ENCODE measurements around the gene UVRAG. TPM values are rescaled to one million over a fixed set of nuclear protein-coding genes. Genes with fewer than 3 reads are reported as not detected.
"Not testable (repeated sequence)": the region's sequence is repeated elsewhere in the genome, so short reads cannot be mapped to it uniquely, and the experiment has no call there.

Gene UVRAG
- total RNA-seq, 1 donor from 2014 or later: 18.6 TPM

- no peak for DNase-seq (ENCODE audit: low spot score)
- Mint-ChIP-seq H3K36me3 (ENCODE audit: low read depth) (peaks cover 12% of the 10 kb centered on the region), H3K4me1 (ENCODE audit: low read depth) (no peaks in the 10 kb centered on the region), H3K4me3 (no peak overlapping the region), H3K9me3 (peaks cover 5% of the 10 kb centered on the region), H3K27ac (no peak overlapping the region), H3K27me3 (ENCODE audit: insufficient read depth) (no peaks in the 10 kb centered on the region)
- intact Hi-C loops (cut with micrococcal nuclease): no loop called here
These were observed 241.9 kb downstream of the UVRAG start for GRCh38 chr11:76056876-76057275.

- H3K27me3 Mint-ChIP-seq (ENCODE audit: insufficient read depth); H3K4me3 Mint-ChIP-seq; H3K9me3 Mint-ChIP-seq; intact Hi-C loops (cut with micrococcal nuclease); H3K4me1 Mint-ChIP-seq (ENCODE audit: low read depth); DNase-seq (ENCODE audit: low spot score); H3K27ac Mint-ChIP-seq; H3K36me3 Mint-ChIP-seq (ENCODE audit: low read depth): not testable (repeated sequence)
These were observed 245.5 kb downstream of the UVRAG start for GRCh38 chr11:76060475-76061036.

- Mint-ChIP-seq H3K9me3 (no peaks in the 10 kb centered on the region), H3K4me1 (ENCODE audit: low read depth) (no peaks in the 10 kb centered on the region), H3K4me3 (no peak overlapping the region), H3K36me3 (ENCODE audit: low read depth) (peaks cover 3% of the 10 kb centered on the region), H3K27ac (no peak overlapping the region), H3K27me3 (ENCODE audit: insufficient read depth) (no peaks in the 10 kb centered on the region)
- intact Hi-C loops (cut with micrococcal nuclease): no loop called here
- DNase-seq (ENCODE audit: low spot score): no peak
These were observed 247.7 kb downstream of the UVRAG start for GRCh38 chr11:76062733-76063132.

- no peak for DNase-seq (ENCODE audit: low spot score)
- Mint-ChIP-seq H3K9me3 (no peaks in the 10 kb centered on the region), H3K4me3 (no peak overlapping the region), H3K36me3 (ENCODE audit: low read depth) (peaks cover 3% of the 10 kb centered on the region), H3K4me1 (ENCODE audit: low read depth) (no peaks in the 10 kb centered on the region), H3K27ac (no peak overlapping the region), H3K27me3 (ENCODE audit: insufficient read depth) (no peaks in the 10 kb centered on the region)
- intact Hi-C loops (cut with micrococcal nuclease): no loop called here
These were observed 249.2 kb downstream of the UVRAG start for GRCh38 chr11:76064192-76064591.

GRCh38 chr11:76067099-76067498 is 252.1 kb downstream of the UVRAG start:
- no peaks in the 10 kb centered on the region for H3K9me3 Mint-ChIP-seq
- intact Hi-C loops (cut with micrococcal nuclease): no loop called here
- no peak overlapping the region for H3K27ac Mint-ChIP-seq
- no peaks in the 10 kb centered on the region for H3K4me1 Mint-ChIP-seq (ENCODE audit: low read depth)
- H3K27me3 Mint-ChIP-seq (ENCODE audit: insufficient read depth): no peaks in the 10 kb centered on the region
- peaks cover 2% of the 10 kb centered on the region for H3K36me3 Mint-ChIP-seq (ENCODE audit: low read depth)
- DNase-seq (ENCODE audit: low spot score): no peak
- H3K4me3 Mint-ChIP-seq: no peak overlapping the region

GRCh38 chr11:76069001-76069400 is 254.0 kb downstream of the UVRAG start:
- H3K9me3 Mint-ChIP-seq: no peaks in the 10 kb centered on the region
- H3K27ac Mint-ChIP-seq: no peak overlapping the region
- intact Hi-C loops (cut with micrococcal nuclease): no loop called here
- H3K36me3 Mint-ChIP-seq (ENCODE audit: low read depth): peaks cover 2% of the 10 kb centered on the region
- DNase-seq (ENCODE audit: low spot score): no peak
- no peaks in the 10 kb centered on the region for H3K4me1 Mint-ChIP-seq (ENCODE audit: low read depth)
- H3K4me3 Mint-ChIP-seq: no peak overlapping the region
- no peaks in the 10 kb centered on the region for H3K27me3 Mint-ChIP-seq (ENCODE audit: insufficient read depth)

GRCh38 chr11:76071090-76071489 is 256.1 kb downstream of the UVRAG start:
- Mint-ChIP-seq H3K36me3 (ENCODE audit: low read depth) (peaks cover 3% of the 10 kb centered on the region), H3K4me1 (ENCODE audit: low read depth) (no peaks in the 10 kb centered on the region), H3K27me3 (ENCODE audit: insufficient read depth) (no peaks in the 10 kb centered on the region), H3K27ac (no peak overlapping the region), H3K9me3 (no peaks in the 10 kb centered on the region), H3K4me3 (no peak overlapping the region)
- intact Hi-C loops (cut with micrococcal nuclease): no loop called here
- DNase-seq (ENCODE audit: low spot score): no peak

- no peaks in the 10 kb centered on the region for H3K4me1 Mint-ChIP-seq (ENCODE audit: low read depth)
- peaks cover 1% of the 10 kb centered on the region for H3K36me3 Mint-ChIP-seq (ENCODE audit: low read depth)
- intact Hi-C loops (cut with micrococcal nuclease): no loop called here
- H3K9me3 Mint-ChIP-seq: no peaks in the 10 kb centered on the region
- no peak for DNase-seq (ENCODE audit: low spot score)
- no peak overlapping the region for H3K27ac Mint-ChIP-seq
- no peak overlapping the region for H3K4me3 Mint-ChIP-seq
- no peaks in the 10 kb centered on the region for H3K27me3 Mint-ChIP-seq (ENCODE audit: insufficient read depth)
These were observed 258.7 kb downstream of the UVRAG start for GRCh38 chr11:76073724-76074123.

- H3K9me3 Mint-ChIP-seq: no peaks in the 10 kb centered on the region
These were observed 259.4 kb downstream of the UVRAG start for GRCh38 chr11:76074148-76075095.

GRCh38 chr11:76075716-76076115 is 260.7 kb downstream of the UVRAG start:
- Mint-ChIP-seq H3K4me1 (ENCODE audit: low read depth) (no peaks in the 10 kb centered on the region), H3K27ac (no peak overlapping the region), H3K4me3 (no peak overlapping the region), H3K36me3 (ENCODE audit: low read depth) (peaks cover 3% of the 10 kb centered on the region), H3K27me3 (ENCODE audit: insufficient read depth) (no peaks in the 10 kb centered on the region), H3K9me3 (no peaks in the 10 kb centered on the region)
- intact Hi-C loops (cut with micrococcal nuclease): no loop called here
- DNase-seq (ENCODE audit: low spot score): no peak

More at GRCh38 chr11:76074148-76075095, 259.4 kb downstream of the UVRAG start:
- intact Hi-C loops (cut with micrococcal nuclease): no loop called here
- H3K36me3 Mint-ChIP-seq (ENCODE audit: low read depth): peaks cover 3% of the 10 kb centered on the region
- H3K27me3 Mint-ChIP-seq (ENCODE audit: insufficient read depth): no peaks in the 10 kb centered on the region
- H3K27ac Mint-ChIP-seq: no peak overlapping the region
- no peaks in the 10 kb centered on the region for H3K4me1 Mint-ChIP-seq (ENCODE audit: low read depth)
- DNase-seq (ENCODE audit: low spot score): no peak
- H3K4me3 Mint-ChIP-seq: no peak overlapping the region

GRCh38 chr11:76076253-76076652 is 261.2 kb downstream of the UVRAG start:
- H3K9me3 Mint-ChIP-seq; H3K4me3 Mint-ChIP-seq; H3K27ac Mint-ChIP-seq; intact Hi-C loops (cut with micrococcal nuclease); DNase-seq (ENCODE audit: low spot score); H3K36me3 Mint-ChIP-seq (ENCODE audit: low read depth); H3K27me3 Mint-ChIP-seq (ENCODE audit: insufficient read depth); H3K4me1 Mint-ChIP-seq (ENCODE audit: low read depth): not testable (repeated sequence)

- Mint-ChIP-seq H3K27me3 (ENCODE audit: insufficient read depth) (no peaks in the 10 kb centered on the region), H3K4me1 (ENCODE audit: low read depth) (no peaks in the 10 kb centered on the region), H3K27ac (no peak overlapping the region), H3K9me3 (no peaks in the 10 kb centered on the region), H3K4me3 (no peak overlapping the region), H3K36me3 (ENCODE audit: low read depth) (peaks cover 3% of the 10 kb centered on the region)
- DNase-seq (ENCODE audit: low spot score): no peak
- intact Hi-C loops (cut with micrococcal nuclease): no loop called here
These were observed 261.7 kb downstream of the UVRAG start for GRCh38 chr11:76076749-76077148.

GRCh38 chr11:76077575-76078150 is 262.7 kb downstream of the UVRAG start:
- no peaks in the 10 kb centered on the region for H3K27me3 Mint-ChIP-seq (ENCODE audit: insufficient read depth)
- intact Hi-C loops (cut with micrococcal nuclease): no loop called here
- peaks cover 3% of the 10 kb centered on the region for H3K36me3 Mint-ChIP-seq (ENCODE audit: low read depth)
- H3K9me3 Mint-ChIP-seq: no peaks in the 10 kb centered on the region
- H3K4me3 Mint-ChIP-seq: no peak overlapping the region
- DNase-seq (ENCODE audit: low spot score): no peak
- H3K4me1 Mint-ChIP-seq (ENCODE audit: low read depth): no peaks in the 10 kb centered on the region
- H3K27ac Mint-ChIP-seq: no peak overlapping the region
